ENCODE data around the gene TAT.
"Not testable (repeated sequence)": the region's sequence is repeated elsewhere in the genome, so short reads cannot be mapped to it uniquely, and the experiment has no call there.

TAT gene

DNA sequence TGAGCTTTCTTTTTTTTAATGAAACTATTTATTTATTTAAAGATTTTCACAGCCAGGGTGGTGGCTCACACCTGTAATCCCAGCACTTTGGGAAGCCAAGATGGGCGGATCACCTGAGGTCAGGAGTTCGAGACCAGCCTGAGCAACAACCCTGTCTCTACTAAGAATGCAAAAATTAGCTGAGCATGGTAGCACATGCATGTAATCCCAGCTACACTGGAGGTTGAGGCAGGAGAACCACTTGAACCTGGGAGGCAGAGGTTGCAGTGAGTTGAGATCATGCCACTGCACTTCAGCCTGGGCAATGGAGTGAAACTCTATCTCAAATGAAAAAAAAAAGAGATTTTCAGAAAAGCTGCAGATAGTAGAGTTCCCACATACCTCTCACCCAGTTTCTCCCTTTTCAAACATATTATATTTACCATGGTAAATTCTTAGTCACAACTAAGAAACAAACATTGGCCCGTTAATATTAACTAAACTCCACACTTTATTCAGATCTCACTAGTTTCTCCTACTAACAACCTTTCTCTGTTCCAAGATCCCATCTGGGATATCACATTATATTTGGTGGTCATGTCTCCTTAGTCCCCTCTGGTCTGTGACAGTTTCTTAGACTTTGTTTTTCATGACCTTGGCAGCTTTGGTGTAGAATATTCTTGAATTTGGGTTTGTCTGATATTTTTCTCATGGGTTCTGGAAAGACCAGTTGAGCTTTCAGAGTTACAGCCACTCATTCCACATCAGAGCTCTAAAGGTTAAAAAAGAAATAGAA lies 7.8 kb upstream of the TAT start:
- no peak for DNase-seq

DNA sequence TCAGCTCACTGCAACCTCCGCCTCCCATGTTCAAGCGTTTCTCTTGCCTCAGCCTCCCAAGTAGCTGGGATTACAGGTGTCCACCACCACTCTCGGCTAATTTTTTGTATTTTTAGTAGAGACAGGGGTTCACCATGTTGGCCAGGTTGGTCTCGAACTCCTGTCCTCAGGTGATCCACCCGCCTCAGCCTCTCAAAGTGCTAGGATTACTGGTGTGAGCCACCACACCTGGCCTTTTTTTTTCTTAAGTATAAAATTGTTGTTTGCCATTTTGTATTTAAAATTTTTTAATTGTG lies 5.6 kb upstream of the TAT start:
- not testable (repeated sequence) for DNase-seq

DNA sequence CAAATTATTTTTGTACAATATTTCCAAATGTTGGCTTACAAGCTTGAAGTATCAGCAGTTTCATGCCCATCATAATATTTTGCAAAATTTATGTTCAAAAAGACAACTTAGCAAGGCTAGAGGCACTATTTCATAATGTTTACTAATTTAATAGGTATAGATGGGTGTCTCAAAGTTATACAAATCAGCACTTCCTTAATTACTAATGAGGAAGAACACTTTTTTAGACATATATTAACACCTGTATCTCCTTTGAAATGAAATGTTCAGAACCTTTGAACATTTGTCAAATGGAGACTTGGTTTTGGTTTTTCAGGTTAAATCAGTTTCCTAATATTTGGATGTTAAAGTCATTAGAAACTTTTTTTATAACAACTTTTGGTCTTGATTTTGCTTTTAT lies 2.2 kb downstream of the TAT start:
- no peak for DNase-seq

DNA sequence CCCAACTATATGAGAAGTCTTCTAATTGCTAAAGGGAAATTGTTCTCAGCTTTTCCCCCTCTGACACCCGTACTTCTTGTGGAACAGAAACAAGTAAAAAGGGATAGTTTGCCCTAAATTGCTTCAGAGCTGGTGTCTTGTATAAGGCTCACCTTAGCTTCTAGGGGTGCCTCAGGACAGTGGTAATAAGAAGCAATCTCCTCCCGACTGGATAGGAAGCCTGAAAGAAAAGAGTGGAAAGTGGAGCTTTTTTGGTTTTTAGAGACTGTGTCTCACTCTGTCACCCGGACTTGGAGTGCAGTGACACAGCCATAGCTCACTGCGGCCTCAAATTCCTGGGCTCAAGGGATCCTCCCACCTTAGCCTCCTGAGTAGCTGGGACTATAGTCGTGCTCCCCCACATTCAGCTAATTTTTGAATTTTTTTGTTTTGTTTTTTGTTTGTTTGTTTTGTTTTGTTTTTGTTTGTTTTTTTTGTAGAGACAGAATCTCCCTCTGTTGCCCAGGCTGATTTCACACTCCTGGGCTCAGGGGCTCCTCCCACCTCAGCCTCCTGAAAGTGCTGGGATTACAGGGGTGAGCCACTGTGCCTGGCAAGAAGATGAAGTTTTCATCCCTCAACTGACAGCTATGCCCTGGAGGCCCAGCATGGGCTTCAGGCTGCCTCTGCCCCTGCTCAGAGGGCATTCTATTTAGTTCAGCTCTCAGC lies 3.4 kb downstream of the TAT start:
- no peak for DNase-seq

DNA sequence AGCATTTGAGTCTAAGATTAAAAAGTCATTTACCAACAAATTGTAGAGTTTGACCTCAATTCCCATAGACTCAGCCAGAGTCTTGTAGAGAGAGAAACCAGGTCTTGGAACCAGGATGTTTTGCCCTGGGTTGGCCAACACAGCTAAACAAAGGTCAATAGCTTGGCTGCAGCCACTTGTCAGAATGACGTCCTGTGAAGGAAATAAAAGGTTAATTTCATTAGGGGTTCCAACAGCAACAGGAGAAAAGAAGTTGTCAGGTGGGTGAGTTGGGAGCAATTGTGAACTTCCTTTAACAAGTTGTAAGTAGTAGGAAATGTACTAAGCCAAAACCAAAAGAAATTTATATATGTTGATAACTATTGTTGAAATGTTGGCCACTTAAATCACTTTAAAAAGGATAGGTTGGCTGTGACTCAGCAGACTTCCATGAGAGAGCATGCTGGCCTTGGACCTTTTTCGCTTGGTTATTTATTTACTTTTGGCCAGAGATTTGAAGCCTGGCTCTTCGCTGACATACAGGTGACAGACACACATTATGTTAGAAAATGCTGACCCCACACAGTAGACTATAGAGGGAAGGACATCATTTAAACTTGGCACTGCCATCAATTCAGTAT lies 4.3 kb downstream of the TAT start:
- no peak for DNase-seq

DNA sequence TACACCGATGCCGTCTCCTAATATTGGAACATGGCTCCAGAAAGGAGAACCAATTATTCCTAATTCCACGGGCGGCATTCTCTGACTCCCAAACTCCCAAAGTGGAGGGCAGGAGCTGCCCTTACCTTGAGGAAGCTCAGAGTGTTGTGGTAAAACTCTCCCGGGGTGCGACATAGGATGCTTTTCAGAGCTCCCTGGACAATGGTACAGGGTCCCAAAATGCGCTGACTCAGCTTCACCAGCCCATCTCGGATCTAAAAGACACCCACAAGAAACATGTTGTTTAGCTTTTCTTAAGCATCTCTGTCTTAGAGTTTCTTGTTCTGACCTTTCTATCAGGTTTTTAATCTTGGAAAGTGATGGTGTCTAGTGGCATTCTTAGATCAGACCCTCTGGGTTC lies 6.7 kb downstream of the TAT start:
- no peak for DNase-seq

DNA sequence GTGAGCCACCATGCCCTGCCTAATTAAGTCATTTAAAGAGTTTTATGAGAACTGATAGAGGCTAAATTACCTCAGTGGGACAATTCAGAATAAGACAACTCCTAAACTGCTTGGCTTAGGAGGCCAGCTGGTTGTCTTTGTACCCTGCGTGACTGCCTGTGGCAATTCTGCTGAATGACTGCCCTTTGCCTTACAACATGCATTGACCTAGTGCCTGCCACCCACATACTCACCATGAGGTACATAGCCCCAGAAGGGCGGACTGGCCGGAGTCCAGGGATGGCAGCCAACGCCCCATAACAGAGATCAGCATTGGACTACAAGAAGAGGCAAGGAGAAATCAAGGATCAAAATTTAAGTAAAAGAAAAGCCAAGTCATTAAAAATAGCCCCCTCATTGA lies 7.3 kb downstream of the TAT start:
- DNase-seq: no peak

DNA sequence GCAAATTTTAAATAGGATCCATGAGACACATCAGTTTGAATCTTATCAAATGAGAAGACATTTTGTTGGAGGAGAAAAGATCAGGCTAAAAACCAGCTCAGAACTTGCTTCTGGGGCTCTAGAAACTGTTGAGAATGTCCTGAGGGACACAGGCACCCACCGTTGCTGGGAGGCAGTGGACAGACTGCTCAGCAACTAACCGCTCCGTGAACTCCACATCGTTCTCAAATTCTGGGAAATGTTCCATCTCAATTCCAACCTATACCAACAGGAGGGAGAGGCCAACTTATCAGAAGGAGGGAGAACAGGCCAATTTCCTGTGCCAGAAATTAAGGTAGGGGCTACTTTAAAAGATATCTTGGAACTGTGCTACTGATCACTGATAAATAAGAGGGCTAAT lies 8.3 kb downstream of the TAT start:
- DNase-seq: no peak

DNA sequence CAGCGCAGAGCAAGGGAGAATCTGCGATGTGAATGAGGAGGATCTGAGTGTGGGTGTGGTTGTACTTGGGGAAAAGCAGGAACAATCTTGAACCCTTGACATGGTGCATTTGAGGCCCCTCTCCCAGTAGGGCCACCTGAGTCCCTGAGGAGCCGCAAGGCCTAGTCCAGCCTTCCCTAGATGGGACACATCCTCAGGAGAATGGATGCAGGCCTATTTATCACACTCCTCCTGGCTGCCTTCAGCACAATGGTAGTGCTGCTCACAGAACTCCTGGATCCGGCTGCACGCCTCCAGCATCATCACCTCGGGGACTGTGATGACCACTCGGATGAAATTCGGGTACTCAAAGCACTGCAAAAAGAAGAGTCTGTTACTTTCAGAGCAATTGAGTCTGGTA lies 9.0 kb downstream of the TAT start:
- DNase-seq: no peak

DNA sequence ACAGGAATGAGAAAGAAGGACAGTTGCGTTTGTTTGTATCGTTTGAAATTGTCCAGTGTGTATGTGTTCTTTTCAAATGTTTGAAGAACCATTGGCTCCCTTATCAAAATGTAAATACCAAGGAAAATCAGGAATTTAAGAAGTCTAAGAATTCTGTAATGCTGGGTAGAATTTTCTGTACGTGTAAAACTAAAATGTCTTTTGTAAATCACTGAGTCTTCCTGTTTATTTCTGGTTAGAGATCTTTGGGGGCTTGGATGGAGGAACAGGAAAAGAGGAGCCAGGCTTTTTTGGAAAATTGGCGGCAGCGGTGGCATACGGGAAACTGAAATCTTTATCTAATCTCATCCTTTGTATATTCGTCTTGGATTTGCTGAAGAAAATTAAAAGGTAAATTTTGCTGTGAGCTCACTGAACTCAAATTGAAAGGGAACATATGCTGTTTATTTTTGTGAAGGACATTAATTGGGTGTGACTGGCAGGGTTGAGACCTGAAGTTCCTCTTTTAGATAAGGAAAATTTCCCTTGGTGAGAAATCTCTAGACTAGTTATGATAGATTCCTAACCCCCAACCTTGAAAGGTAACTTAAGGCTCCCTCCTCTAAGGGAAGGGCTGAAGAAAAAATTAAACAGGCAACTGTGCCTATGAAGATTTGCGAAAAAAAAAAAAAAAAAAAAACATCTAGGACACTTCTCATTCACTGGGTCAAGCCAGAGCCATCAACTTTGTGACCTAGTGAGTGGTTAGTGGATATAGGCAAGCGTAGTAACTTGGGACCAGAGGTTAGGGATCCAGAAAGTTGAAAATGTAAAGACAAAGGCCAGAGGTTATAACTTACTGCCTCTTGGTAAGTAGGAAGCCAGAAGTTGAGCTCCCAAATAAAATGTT lies 10.8 kb downstream of the TAT start:
- DNase-seq: no peak

DNA sequence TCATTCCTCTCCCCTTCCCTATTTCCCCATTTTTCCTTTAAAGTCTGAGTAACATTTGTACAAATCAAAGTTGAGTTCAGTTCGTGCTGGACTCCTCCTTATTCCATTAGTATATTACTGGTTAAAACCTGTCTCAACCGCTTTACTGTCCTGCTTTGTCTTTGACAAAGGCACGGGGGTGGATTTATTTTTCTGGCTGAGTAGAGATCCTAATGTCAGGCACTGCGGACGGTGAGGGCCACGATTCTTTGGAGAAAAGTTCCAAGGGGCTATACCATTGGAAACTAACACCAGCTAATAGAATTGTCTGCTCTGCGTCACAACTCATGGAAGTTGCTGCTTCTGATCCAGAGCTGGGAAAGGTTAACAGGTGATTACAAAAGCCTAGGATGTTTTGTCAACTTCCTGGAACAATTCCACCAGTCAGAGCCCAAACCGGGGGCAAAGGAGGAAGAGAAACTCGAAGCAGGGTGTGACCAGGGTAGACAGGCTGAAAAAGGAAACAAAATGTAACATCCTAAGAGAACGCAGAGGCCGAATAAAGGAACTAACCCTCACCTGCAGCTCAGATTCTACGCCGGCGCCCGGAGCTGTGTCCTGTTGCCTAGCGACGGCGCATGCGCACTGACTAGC lies 12.4 kb downstream of the TAT start:
- no peak for DNase-seq

DNA sequence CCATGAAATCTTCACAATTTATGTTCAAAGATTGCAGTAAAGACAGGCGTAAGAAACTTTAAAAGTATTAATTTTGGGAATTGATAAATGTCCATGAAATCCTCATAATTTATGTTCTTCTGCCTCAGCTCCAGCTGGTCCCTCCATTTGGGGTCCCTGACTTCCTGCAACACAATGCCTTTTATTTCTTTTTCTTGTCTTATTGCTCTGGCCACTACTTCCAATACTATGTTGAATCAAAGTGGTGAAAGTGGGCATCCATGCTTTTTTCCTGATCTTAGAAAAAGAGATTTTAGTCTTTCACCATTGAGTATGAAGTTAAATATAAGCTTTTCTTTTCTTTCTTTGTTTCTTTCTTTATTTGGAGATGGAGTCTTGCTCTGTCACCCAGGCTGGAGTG lies 14.3 kb downstream of the TAT start:
- no peak for DNase-seq

DNA sequence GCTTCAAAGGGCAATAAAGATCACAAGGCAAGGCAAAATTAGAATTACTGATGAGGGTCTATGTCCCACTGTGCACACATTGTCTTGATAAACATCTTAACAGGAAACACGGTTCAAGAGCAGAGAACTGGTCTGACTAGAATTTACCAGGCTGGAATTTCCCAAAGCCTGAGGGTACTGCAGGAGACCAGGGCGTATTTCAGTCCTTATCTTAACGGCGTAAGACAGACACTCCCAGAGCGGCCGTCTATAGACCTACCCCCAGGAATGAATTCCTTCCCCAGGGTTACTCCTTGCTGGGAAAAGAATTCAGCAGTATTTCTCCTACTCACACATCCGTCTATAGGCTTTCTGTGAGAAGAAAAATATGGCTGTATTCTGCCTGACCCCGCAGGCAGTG lies 15.0 kb downstream of the TAT start:
- not testable (repeated sequence) for DNase-seq

DNA sequence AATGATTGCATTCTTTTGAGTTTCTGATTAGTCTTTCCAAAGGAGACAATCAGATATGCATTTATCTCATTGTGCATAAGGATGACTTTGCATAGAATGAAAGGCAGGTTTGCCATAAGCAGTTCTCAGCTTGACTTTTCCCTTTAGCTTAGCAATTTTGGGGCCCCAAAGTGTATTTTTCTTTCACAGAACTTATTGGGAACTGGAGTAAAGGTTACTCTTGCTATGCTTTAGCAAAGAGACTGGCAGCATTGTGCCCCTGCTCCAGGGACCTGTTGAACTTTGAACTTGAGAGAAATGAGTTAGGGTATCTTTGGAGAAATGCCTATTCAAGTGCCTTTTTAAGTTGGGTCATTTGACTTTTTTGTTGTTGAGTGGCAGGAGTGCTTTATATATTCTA lies 17.0 kb downstream of the TAT start:
- DNase-seq: no peak

DNA sequence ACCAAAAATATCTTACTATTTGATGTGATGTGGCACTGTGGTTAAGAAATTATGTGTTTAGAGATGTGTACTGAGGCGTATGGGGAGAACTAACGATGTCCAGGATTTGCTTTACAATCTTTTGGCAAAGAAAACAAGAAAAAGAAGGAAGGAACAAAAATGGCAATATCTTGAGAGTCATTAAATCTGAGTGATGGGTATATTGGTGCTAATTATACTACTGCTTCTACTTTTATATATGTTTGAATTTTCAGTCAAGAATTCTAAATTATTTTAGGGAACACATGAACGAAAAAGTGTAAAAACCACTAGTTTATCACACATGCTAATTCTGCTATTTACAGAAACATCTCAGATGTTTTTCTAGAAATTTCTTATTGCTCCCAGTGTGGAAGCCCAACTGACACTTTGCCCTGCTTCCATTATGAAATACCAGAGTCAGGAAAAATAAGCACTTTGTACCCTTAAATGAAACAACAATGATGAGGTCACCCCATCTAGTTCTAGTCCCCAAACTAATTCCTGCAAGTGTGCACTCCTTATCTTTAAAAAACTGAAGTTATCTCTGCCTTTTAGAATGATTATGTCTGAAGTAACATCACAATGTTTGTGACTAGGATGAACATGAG lies 18.8 kb downstream of the TAT start:
- DNase-seq: no peak

DNA sequence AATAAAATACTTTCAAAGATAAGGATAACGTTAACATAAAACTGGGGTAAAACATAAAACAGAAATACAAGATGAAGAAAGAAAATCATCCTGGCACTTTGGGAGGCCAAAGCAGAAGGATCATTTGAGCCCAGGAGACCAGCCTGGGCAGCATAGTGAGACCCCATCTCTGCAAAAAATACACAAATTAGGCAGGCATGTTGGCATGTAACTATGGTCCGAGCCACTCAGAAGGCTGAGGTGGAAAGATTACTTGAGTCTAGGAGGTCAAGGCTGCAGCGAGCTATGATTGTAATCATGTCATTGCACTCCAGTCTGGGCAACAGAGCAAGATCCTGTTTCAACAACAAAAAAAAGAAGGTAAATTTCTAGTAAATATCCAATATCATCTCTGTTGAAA lies 19.6 kb downstream of the TAT start:
- no peak for DNase-seq

DNA sequence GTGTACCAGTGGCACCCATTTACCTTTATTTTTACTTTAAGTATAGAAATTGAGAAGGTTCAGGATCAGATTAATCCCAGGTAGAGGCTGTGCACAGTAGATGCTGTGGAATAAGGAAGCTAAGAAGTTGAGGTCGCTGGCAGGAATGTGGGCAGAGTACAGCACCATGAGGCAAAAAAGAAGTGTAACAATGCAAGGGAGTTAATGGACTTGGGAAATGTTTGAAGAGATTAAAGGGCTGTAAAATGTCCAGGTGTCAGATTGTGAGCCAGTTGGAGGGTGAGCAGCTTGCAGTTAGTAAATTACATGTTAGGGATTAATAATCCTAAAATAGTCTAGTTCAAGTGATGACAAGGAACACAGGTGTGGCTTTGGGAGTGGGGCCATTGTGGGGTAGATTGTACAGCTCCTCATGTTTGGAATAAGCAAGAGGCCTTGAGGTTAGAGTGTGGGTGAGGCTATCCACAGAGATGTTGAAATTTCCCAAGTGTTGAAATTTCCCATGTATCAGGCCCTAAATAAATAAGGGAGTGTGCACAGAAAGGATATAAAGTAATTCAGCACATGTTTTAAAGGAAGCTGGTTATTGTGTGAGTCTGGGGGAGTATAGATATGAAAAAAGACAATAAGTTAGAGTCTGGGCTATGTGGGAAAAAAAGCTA lies 21.5 kb downstream of the TAT start:
- DNase-seq: no peak

DNA sequence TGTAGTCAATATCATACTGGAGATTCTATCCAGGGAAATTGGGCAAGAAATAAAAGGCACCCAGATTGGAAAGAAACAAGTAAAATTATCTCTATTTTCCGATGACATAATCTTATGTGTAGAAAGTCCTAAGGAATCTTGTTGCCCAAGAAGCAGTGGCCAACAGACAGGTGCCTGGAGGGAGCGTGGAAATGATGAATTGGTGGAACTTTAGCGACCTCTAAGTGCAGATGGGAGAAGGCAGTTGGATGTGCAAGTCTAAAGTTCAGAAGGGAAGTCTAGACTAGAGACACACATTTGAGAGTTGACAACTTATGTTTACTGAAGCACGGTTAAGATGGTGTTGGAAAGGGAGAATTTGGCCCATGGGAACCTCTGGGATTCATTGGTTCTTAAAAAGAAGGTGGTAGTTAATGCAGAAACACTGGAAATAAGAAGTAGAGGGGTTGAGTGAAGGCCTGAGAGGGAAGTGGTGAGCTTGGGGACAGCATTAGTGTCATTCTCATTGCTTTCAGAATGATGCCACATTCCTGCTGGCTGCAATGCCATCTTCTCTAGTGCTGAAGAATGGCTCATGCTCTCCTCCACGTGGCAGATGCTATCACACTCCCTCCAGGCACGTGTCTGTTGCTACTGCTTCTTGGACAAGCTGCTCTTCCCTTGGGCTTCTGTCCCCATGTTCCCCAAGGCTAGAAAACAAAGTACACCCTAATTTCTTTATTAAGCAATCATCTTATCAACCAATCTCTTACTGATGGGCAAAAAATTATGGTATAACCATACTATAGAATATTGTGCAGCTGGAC lies 24.0 kb downstream of the TAT start:
- DNase-seq: no peak

DNA sequence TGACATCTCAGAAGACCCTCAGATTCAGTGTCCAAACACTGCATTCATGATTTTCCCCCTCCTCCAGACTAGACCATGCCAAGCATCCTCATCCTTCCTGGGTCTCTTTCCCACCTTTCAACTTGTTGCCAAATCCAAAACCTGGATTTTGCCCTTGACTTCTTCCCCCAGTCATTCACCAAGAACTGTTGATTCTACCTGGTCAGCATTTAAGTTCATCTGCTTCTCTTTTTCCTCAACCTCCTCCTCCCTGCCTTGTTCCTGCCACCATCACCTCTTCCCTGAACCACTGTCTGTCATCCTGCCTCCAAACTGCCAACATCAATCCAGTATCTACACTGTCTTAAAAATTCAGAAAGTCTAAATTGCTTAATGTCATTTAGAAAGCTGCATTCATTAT lies 29.7 kb downstream of the TAT start:
- no peak for DNase-seq

DNA sequence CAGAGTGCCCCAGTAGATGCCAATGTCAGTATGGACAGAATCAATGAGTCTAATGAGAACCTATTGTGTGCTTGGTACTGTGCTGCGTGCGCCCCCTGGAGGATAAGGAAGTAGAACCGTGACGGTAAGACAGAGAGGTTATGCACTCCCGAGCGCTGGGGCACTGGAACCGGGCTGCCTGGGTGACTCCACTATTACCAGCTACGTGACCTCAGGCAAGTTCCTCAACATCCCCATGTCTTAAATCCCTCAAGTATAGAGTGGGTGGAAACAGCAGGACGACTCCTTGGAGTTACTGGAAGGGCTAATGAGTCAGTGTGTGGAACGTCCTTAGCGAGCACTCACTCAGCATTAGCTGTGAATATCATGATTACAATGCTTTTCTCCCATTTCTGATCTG lies 34.5 kb downstream of the TAT start:
- DNase-seq: no peak

DNA sequence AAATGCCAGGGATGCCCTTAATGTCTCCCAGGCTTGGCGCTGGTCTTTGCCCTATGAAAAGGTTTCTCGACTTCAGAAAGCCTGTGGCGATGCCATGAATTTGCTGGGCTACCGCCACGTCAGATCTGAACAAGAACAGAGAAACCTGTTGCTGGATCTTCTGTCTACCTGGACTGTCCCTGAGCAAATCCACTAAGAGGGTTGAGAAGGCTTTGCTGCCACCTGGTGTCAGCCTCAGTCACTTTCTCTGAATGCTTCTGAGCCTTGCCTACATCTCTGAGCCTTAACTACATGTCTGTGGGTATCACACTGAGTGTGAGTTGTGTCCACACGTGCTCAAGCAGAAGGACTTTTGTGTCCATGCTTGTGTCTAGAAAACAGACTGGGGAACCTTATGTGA lies 39.2 kb downstream of the TAT start:
- DNase-seq: no peak
